Muscle of leg (tissue), 11 donors: Measurements from ENCODE around the gene FRMD4A. TPM values are rescaled to one million over a fixed set of nuclear protein-coding genes. Genes with fewer than 3 reads are reported as not detected.
"Not testable (repeated sequence)": the region's sequence is repeated elsewhere in the genome, so short reads cannot be mapped to it uniquely, and the experiment has no call there.

Experiments used
- DNase-seq: peaks from one replicate; pipeline ENCODE4 v3.0.0; 2013
- H3K27ac ChIP-seq: one replicate; pipeline ENCODE4 v1.5.1; 2013; ENCODE audit warnings: mild to moderate bottlenecking, low read length, control low read depth
- H3K27me3 ChIP-seq: one replicate; pipeline ENCODE4 v1.6.1; 2013; ENCODE audit warnings: low read length; ENCODE audit not compliant: control insufficient read depth, insufficient read depth
- H3K36me3 ChIP-seq: one replicate; pipeline ENCODE4 v1.6.1; 2013; ENCODE audit warnings: low read length; ENCODE audit not compliant: control insufficient read depth, insufficient read depth
- H3K4me1 ChIP-seq: one replicate; pipeline ENCODE4 v1.6.1; 2013; ENCODE audit warnings: low read length; ENCODE audit not compliant: control insufficient read depth, insufficient read depth
- H3K4me3 ChIP-seq: one replicate; pipeline ENCODE4 v1.5.1; 2013; ENCODE audit warnings: low read length, control low read depth
- H3K9me3 ChIP-seq: replicated peaks from 2 replicates; pipeline ENCODE4 v1.6.1; 2013; ENCODE audit warnings: low read depth, low read length; ENCODE audit not compliant: control insufficient read depth
- WGBS: methylation state at CpG from one replicate; pipeline ENCODE4 v1.1.5; 2013; ENCODE audit warnings: missing lambda C conversion rate; ENCODE audit not compliant: insufficient coverage; 5-methylcytosine and 5-hydroxymethylcytosine counted together
- polyA plus RNA-seq, 8 donors: library from polyadenylated mRNA; unstranded; fragments of 120-200 nt; gene quantifications; one replicate each; pipeline versions ENCODE4 v1.2.1 to v1.2.3, GENCODE V29; 2013; ENCODE audit warnings: inconsistent platforms in 1 of 8, low replicate concordance in 1 of 8; ENCODE audit not compliant: insufficient read length in 8 of 8, insufficient read depth in 1 of 8
- total RNA-seq: library from RNA; stranded (reverse); fragments of 120-200 nt; gene quantifications from one replicate; pipeline ENCODE4 v1.2.4, GENCODE V29; 2013

The FRMD4A gene
- total and polyA plus RNA-seq, 9 donors, result 29.1 to 53.1 (median 42.0) TPM

- H3K27ac ChIP-seq, result no peak overlapping the region
- no CpG with 5 or more reads among the region's 3 CpGs for WGBS
- no peaks in the 10 kb centered on the region for H3K36me3 ChIP-seq
- no peak for DNase-seq
- H3K4me1 ChIP-seq, result peaks cover 9% of the 10 kb centered on the region
- H3K4me3 ChIP-seq, result no peak overlapping the region
- no peaks in the 10 kb centered on the region for H3K9me3 ChIP-seq
- H3K27me3 ChIP-seq, result no peaks in the 10 kb centered on the region
Measured at GRCh38 chr10:13928451-13928850, 402.3 kb downstream of the FRMD4A start.

- no peaks in the 10 kb centered on the region for H3K36me3 ChIP-seq
- H3K4me3 ChIP-seq, result no peak overlapping the region
- DNase-seq, result peak; percentile 80
Measured at GRCh38 chr10:13925971-13926780, 404.5 kb downstream of the FRMD4A start.

GRCh38 chr10:13924040-13924725 is 406.5 kb downstream of the FRMD4A start:
- Histone ChIP-seq H3K36me3 (no peaks in the 10 kb centered on the region), H3K4me1 (peaks cover 4% of the 10 kb centered on the region), H3K27ac (no peak overlapping the region), H3K4me3 (no peak overlapping the region), H3K9me3 (no peaks in the 10 kb centered on the region), H3K27me3 (no peaks in the 10 kb centered on the region)
- WGBS, result 85% methylated on average over 4 of the region's 6 CpGs
- no peak for DNase-seq

More at GRCh38 chr10:13925971-13926780, 404.5 kb downstream of the FRMD4A start:
- no CpG with 5 or more reads among the region's 5 CpGs for WGBS
- Histone ChIP-seq H3K4me1 (peaks cover 4% of the 10 kb centered on the region), H3K27me3 (no peaks in the 10 kb centered on the region), H3K27ac (no peak overlapping the region), H3K9me3 (no peaks in the 10 kb centered on the region)

GRCh38 chr10:13922586-13922985 is 408.1 kb downstream of the FRMD4A start:
- no peak for DNase-seq
- Histone ChIP-seq H3K4me3 (no peak overlapping the region), H3K27me3 (no peaks in the 10 kb centered on the region), H3K36me3 (no peaks in the 10 kb centered on the region), H3K9me3 (no peaks in the 10 kb centered on the region), H3K4me1 (no peaks in the 10 kb centered on the region), H3K27ac (no peak overlapping the region)
- WGBS, result no CpG with 5 or more reads among the region's 1 CpG

- no peaks in the 10 kb centered on the region for H3K4me1 ChIP-seq
- no peaks in the 10 kb centered on the region for H3K9me3 ChIP-seq
- H3K4me3 ChIP-seq, result no peak overlapping the region
- no peaks in the 10 kb centered on the region for H3K36me3 ChIP-seq
- H3K27me3 ChIP-seq, result no peaks in the 10 kb centered on the region
- no peak for DNase-seq
- H3K27ac ChIP-seq, result no peak overlapping the region
- 80% methylated on average over 1 of the region's 3 CpGs for WGBS
Measured at GRCh38 chr10:13921941-13922340, 408.8 kb downstream of the FRMD4A start.

- H3K9me3 ChIP-seq, H3K4me3 ChIP-seq, DNase-seq, H3K27me3 ChIP-seq, H3K4me1 ChIP-seq, H3K36me3 ChIP-seq, H3K27ac ChIP-seq: not testable (repeated sequence)
- WGBS, result no CpG with 5 or more reads among the region's 3 CpGs
Measured at GRCh38 chr10:13921131-13921530, 409.6 kb downstream of the FRMD4A start.

GRCh38 chr10:13920465-13920864 is 410.3 kb downstream of the FRMD4A start:
- Histone ChIP-seq H3K27me3 (no peaks in the 10 kb centered on the region), H3K36me3 (no peaks in the 10 kb centered on the region), H3K4me1 (no peaks in the 10 kb centered on the region), H3K27ac (no peak overlapping the region), H3K4me3 (no peak overlapping the region), H3K9me3 (no peaks in the 10 kb centered on the region)
- DNase-seq, result no peak
- WGBS, result no CpG with 5 or more reads among the region's 3 CpGs

- H3K27me3 ChIP-seq, result no peaks in the 10 kb centered on the region
- WGBS, result 83% methylated on average over 1 of the region's 1 CpG
- no peak for DNase-seq
- H3K4me1 ChIP-seq, result no peaks in the 10 kb centered on the region
- H3K36me3 ChIP-seq, result no peaks in the 10 kb centered on the region
- no peak overlapping the region for H3K4me3 ChIP-seq
- no peaks in the 10 kb centered on the region for H3K9me3 ChIP-seq
- H3K27ac ChIP-seq, result no peak overlapping the region
Measured at GRCh38 chr10:13920031-13920430, 410.7 kb downstream of the FRMD4A start.

GRCh38 chr10:13917791-13918190 is 412.9 kb downstream of the FRMD4A start:
- WGBS, result no CpG with 5 or more reads among the region's 3 CpGs
- no peak for DNase-seq
- Histone ChIP-seq H3K27ac (no peak overlapping the region), H3K9me3 (no peaks in the 10 kb centered on the region), H3K4me3 (no peak overlapping the region), H3K36me3 (no peaks in the 10 kb centered on the region), H3K4me1 (peaks cover 4% of the 10 kb centered on the region), H3K27me3 (no peaks in the 10 kb centered on the region)

- WGBS, result no CpG with 5 or more reads among the region's 4 CpGs
- no peak for DNase-seq
Measured at GRCh38 chr10:13916384-13916947, 414.3 kb downstream of the FRMD4A start.

More at GRCh38 chr10:13916384-13916947, 414.3 kb downstream of the FRMD4A start:
- Histone ChIP-seq H3K36me3 (no peaks in the 10 kb centered on the region), H3K27ac (no peak overlapping the region), H3K4me3 (no peak overlapping the region), H3K4me1 (peaks cover 4% of the 10 kb centered on the region), H3K9me3 (no peaks in the 10 kb centered on the region), H3K27me3 (no peaks in the 10 kb centered on the region)
